Fibroblast of lung (primary cell): ENCODE data around the gene ALDH6A1.

Experiments
- CTCF ChIP-seq, 2 donors: IDR thresholded peaks in 1 of 2; conservative IDR thresholded peaks in 1 of 2; 1 replicate in 1 of 2; 2 replicates in 1 of 2; pipeline ENCODE4 v1.5.1; 2011 to 2012; ENCODE audit warnings: low read length in 2 of 2, control low read depth in 1 of 2, inconsistent platforms in 1 of 2, low read depth in 1 of 2, mild to moderate bottlenecking in 1 of 2
- EZH2 ChIP-seq: IDR thresholded peaks from 2 replicates; pipeline ENCODE4 v1.5.1; 2012; ENCODE audit warnings: low read length, control low read depth, mild to moderate bottlenecking; ENCODE audit errors: missing control alignments

DNA sequence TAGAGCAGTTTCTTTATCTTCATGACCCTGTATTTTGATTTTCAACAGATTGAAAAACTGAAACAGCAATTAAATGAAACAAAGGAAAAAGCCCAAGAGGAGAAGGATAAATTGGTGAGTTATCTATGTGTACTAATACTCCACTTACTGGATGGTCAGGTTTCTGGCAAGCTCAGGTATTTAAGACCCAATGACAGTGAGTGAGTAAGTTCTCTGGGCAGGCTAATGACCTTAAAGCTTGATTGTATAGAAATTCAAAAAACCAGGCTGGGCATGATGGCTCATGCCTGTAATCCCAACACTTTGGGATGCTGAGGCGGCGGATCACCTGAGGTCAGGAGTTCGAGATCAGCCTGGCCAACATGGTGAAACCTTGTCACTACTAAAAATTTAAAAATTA, 55.1 kb downstream of the ALDH6A1 start:
- TF ChIP-seq CTCF (conservative IDR thresholded peaks at IDR 0.05 in 1 of 2, IDR thresholded peaks at IDR 0.05 in 1 of 2; ENCODE audit: low read depth in 1 of 2, low read length in 2 of 2) (no peak), EZH2 (no peak)
